HG02870 (cell line): Measurements from ENCODE around the gene MRPL18.
"Not testable (repeated sequence)": the region's sequence is repeated elsewhere in the genome, so short reads cannot be mapped to it uniquely, and the experiment has no call there.

Source experiments
- ATAC-seq: cut with Tn5 transposase; IDR thresholded peaks from one replicate; pipeline ENCODE4 v1.9.1; 2021; ENCODE audit warnings: mild to moderate bottlenecking, moderate library complexity; ENCODE audit not compliant: unreplicated experiment

The MRPL18 gene

GRCh38 chr6:159813781-159814180 lies 23.5 kb downstream of the MRPL18 start:
- no peak for ATAC-seq

- no peak for ATAC-seq
These were observed 25.1 kb downstream of the MRPL18 start for GRCh38 chr6:159815410-159815809.

DNA sequence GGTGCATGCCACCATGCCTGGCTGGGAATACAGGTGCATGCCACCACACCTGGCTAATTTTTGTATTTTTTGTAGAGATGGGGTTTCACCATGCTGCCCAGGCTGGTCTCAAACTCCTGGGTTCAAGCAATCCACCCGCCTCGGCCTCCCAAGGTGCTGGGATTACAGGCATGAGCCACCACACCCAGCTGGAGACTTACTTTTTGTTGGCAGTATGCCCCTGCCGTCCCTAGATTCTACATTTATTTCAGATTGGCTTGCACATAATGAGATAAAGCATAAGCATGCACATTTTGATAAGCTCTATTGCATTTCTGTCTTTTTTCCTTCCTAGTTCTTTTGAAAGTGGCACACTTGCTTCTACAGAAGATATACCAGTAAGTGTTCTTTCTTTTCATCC lies 26.5 kb downstream of the MRPL18 start:
- ATAC-seq = not testable (repeated sequence)

GRCh38 chr6:159817951-159818739 lies 27.9 kb downstream of the MRPL18 start:
- no peak for ATAC-seq

GRCh38 chr6:159819098-159819497 lies 28.8 kb downstream of the MRPL18 start:
- no peak for ATAC-seq

DNA sequence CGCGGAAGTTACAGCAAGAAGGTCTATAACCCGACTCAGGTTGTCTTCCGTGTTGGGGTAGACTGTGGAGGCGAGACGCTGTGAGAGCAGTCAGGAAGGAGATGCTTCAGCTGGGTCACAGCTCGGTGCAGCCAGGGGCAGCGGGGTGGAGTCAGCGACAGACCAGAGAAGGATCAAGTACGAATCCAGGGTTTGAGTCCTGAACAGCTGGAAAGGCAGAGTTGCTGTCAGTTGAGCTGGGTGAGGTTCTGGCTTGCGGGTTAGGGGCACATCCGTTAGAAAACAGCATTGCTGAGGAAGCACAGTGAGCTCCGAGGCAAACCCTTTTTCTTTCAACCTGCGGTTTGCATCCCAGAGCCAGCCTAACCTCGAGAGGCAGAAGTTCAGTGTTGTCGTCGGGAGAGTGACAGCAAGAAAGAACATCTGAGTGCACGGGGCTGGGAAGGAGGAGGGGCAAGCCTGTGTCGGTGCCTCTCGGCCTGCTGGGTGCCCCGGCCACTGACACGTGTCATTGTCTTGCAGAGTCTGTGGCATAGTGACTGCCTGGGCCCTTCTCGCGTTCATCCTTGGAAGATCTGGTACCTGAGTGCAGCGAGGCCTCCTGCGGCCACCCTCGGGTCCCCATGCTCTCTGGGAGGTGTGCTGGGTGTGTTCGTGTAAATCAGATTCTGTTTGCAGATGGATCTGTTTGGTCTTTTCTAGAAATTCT lies 29.8 kb downstream of the MRPL18 start:
- peak; percentile 54 for ATAC-seq

DNA sequence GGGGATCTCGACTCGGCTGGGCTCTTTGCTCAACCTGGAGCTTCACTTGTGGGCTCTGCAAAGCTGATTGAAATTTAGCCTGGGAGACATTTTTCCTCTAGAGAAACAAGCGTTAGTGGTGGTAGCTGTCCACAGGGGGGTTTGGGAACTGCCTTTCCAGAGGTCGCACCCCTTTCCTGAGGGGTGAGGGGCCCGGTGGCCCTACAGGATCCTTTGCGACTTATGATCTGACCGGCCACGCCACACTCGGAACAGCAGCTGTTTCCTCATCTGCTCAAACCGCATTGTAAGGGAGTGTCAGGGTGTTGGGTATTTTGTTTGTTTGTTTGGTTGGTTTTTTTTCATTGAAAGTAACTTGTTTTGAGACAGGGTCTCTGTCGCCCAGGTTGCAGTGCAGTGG lies 30.9 kb downstream of the MRPL18 start:
- no peak for ATAC-seq

DNA sequence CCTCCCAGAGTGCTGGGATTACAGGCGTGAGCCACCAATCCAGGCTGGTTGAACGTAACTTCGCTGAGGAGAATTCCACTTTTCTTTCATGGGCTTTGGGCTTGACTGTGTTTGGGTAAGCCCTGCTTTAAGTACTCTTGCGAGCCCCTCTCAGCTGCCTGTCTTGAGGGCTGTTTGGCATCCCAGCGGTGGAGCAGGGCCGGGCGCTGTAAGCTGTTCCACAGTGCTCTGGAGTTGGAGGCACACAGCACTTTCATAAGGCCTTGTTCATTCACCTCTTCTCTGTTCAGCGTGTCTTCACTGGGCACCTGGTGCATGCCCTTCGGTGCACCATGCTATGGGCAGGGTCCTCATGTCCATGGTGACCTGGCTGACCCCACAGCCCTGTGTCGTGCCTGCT lies 31.5 kb downstream of the MRPL18 start:
- ATAC-seq = no peak

DNA sequence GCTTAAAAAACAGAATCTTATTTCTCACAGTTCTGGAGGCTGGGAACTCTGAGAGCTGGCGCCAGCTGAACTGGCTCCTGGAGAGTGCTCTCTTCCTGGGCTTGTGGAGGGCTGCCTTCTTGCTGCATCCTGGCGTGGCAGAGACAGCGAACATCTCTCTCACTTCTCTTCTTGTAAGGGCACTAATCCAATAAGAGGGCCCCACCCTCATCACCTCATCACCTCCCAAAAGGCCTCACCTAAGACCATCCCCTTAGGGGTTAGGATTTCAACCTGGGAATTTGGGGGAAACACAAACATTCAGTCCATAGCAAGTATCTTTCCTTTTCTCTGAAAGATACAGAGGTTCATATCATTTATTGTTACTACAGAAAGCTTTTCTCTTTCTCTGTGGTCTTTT lies 33.7 kb downstream of the MRPL18 start:
- ATAC-seq = no peak

DNA sequence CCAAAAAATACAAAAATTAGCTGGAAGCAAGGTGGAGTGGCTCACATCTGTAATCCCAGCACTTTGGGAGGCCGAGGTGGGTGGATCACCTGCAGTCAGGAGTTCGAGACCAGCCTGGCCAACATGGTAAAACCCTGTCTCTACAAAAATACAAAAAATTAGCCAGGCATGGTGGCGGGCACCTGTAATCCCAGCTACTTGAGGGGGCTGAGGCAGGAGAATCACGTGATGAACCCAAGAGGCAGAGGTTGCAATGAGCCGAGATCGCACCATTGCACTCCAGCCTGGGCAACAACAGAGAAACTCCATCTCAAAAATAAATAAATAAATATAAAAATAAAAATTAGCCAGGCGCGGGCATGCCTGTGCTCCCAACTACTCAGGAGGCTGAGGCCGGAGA lies 34.4 kb downstream of the MRPL18 start:
- ATAC-seq = not testable (repeated sequence)

DNA sequence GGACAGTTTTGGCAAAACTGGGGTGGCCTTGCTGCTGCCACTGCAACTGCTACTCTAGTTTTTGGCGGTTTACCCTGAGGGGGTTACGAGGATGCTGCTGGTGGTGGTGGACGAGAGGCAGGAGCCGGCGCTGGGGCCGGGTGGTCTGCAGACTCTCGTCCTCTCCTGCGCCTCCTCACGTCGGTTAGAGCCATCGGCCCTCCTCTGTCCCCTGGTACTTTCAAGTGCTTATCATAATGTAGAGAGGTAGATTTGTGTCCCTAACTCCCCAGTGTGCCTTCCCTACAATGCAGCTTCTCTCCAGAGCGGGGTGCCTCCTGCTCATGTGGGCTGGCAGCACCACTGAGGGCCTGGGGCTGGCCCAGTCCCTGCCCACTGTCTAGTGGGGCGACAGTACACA lies 35.7 kb downstream of the MRPL18 start:
- ATAC-seq = no peak

GRCh38 chr6:159826968-159827647 lies 36.8 kb downstream of the MRPL18 start:
- no peak for ATAC-seq

GRCh38 chr6:159828074-159828473 lies 37.8 kb downstream of the MRPL18 start:
- no peak for ATAC-seq

GRCh38 chr6:159829526-159829925 lies 39.3 kb downstream of the MRPL18 start:
- ATAC-seq = no peak

DNA sequence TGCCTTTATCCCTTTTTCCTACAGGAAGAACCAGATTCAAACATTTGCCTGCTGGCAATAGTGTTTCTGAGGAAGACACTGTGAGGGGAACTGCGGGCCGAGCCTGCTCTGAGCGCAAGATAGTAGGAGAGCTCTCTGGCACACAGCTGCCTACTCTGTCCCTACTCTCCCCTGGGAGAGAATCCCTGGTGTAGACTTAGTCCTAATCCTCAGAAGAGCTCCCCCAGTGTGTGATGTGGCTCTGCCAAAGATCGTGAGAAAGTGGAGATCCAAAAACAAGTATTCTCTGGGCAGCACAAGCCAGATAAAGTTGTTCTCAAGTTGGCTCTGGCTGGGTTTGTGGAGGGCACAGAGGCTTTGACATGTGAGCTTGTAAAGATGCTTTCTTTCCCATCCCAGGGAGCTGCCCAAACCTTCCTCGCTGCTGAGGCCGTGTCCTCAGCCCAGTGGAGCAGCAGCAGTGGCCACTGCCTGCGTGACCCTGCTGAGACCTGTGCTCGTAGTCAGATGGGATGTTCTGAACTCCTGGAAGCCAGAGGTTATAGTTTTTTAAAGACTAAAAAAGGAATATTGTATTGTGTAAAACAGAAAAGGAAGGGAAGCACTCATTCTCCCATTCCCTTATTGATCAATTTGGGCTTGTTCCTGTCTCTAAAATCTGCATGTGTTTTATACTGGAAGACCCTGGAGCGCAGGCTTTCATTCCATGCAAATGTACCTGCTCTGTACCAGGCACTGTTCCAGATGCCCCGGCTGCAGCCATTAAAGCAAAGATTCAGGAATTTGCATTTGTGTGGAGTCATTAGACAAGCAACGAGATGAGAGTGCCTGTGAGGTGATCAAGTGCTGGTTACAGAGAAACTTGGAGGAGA lies 40.5 kb downstream of the MRPL18 start:
- no peak for ATAC-seq

DNA sequence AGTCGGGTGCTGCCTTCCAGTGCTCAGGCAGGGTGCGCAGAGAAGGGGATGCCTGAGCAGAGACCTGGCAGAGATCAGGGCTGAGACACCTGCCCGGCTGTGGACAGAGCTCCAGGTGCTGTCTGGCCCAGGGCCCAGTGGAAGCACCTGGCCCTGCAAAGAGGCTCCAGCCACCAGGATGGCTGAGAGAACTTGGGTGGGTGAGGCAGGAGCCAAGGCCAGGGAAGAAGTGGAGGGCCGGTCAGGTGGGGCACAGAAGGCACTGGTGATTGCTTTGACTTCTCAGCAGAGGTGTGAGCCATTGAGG lies 41.1 kb downstream of the MRPL18 start:
- no peak for ATAC-seq

DNA sequence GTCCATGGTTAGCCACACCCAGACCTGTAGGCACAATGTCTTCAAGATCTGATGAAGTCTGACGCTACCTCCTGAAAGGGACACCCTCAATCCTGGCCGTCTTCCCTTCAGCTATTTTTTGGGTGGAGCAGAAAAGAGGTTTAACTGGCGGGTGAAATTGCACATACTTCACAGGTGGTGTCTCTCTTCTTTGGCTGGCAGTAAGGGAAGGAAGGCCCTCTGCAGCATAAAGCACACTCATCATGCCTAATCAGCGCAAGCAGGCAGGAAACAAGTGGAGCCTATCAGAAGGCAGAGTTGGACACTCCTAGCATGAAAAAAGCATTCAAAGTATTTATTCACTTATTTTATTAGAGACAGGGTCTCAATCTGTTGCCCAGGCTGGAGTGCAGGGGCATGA lies 42.7 kb downstream of the MRPL18 start:
- ATAC-seq = no peak

DNA sequence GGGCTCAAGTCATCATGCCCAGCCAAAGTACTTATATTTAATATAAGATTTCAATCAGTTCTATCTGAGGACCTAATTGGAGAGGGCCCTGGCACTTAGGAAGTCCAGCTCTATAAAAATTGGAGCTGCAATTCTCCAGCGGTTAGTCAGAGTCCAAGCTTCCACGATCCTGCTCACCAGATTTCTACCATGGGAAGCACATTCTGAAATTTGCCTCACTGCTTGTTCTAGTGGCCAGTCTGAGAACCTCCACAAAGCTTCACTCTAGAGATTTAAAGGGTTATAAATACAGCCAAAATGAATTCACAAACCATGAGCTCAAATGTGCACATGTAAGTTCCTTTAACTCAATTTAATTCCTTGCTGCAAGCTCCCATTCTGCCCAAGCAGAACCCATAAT lies 43.3 kb downstream of the MRPL18 start:
- no peak for ATAC-seq

- no peak for ATAC-seq
These were observed 43.8 kb downstream of the MRPL18 start for GRCh38 chr6:159833997-159834603.

- ATAC-seq = no peak
These were observed 46.6 kb downstream of the MRPL18 start for GRCh38 chr6:159836718-159837490.
